H9 (cell line): ENCODE measurements around the gene PDCD7. TPM values are rescaled to one million over a fixed set of nuclear protein-coding genes. Genes with fewer than 3 reads are reported as not detected.

ENCODE experiments used
- DNase-seq: peaks from one replicate; pipeline ENCODE4 v3.0.0-alpha.2; 2017
- H2AFZ ChIP-seq: one replicate; pipeline ENCODE4 v1.6.1; 2013; ENCODE audit warnings: mild to moderate bottlenecking, low read length, control low read depth, moderate library complexity
- H2AK5ac ChIP-seq: 2 replicates; pipeline ENCODE4 v1.6.1; 2013; ENCODE audit warnings: low read length, control low read depth, mixed read lengths; ENCODE audit not compliant: insufficient read length
- H2BK120ac ChIP-seq: one replicate; pipeline ENCODE4 v1.6.1; 2013; ENCODE audit warnings: low read depth, mild to moderate bottlenecking, low read length, control low read depth, inconsistent platforms; ENCODE audit not compliant: poor library complexity, severe bottlenecking
- H2BK12ac ChIP-seq: 2 replicates; pipeline ENCODE4 v1.6.1; 2013; ENCODE audit warnings: low read length, control low read depth, mixed read lengths, low read depth; ENCODE audit not compliant: insufficient read length
- H2BK15ac ChIP-seq: 2 replicates; pipeline ENCODE4 v1.6.1; 2013; ENCODE audit warnings: low read depth, low read length, control low read depth
- H2BK20ac ChIP-seq: one replicate; pipeline ENCODE4 v1.6.1; 2013; ENCODE audit warnings: low read depth, mild to moderate bottlenecking, low read length, control low read depth, inconsistent platforms; ENCODE audit not compliant: poor library complexity, severe bottlenecking
- H2BK5ac ChIP-seq: 2 replicates; pipeline ENCODE4 v1.6.1; 2013; ENCODE audit warnings: low read length, control low read depth, mixed read lengths; ENCODE audit not compliant: insufficient read length
- H3K14ac ChIP-seq: 2 replicates; pipeline ENCODE4 v1.6.1; 2013; ENCODE audit warnings: low read length, control low read depth; ENCODE audit not compliant: insufficient read depth
- H3K18ac ChIP-seq: 2 replicates; pipeline ENCODE4 v1.6.1; 2013; ENCODE audit warnings: low read depth, mild to moderate bottlenecking, mixed read lengths, low read length, control low read depth; ENCODE audit not compliant: insufficient read length
- H3K23ac ChIP-seq: 2 replicates; pipeline ENCODE4 v1.6.1; 2013; ENCODE audit warnings: low read length, control low read depth, mixed read lengths, low read depth; ENCODE audit not compliant: insufficient read length
- H3K23me2 ChIP-seq: 2 replicates; pipeline ENCODE4 v1.6.1; 2013; ENCODE audit warnings: low read depth, mild to moderate bottlenecking, mixed read lengths, low read length, control low read depth; ENCODE audit not compliant: insufficient read length, poor library complexity, severe bottlenecking
- H3K27ac ChIP-seq: 2 replicates; pipeline ENCODE4 v1.5.1; 2013; ENCODE audit warnings: low read length, control low read depth, mixed read lengths, low read depth; ENCODE audit not compliant: insufficient read length
- H3K27me3 ChIP-seq: 2 replicates; pipeline ENCODE4 v1.6.1; 2013; ENCODE audit warnings: low read length, control low read depth, inconsistent platforms; ENCODE audit not compliant: insufficient read depth
- H3K4ac ChIP-seq: 2 replicates; pipeline ENCODE4 v1.6.1; 2013; ENCODE audit warnings: low read depth, mild to moderate bottlenecking, control low read depth, inconsistent platforms, low read length, moderate library complexity
- H3K4me1 ChIP-seq: 2 replicates; pipeline ENCODE4 v1.6.1; 2013; ENCODE audit warnings: low read length, control low read depth, inconsistent platforms; ENCODE audit not compliant: insufficient read depth
- H3K4me2 ChIP-seq: 2 replicates; pipeline ENCODE4 v1.6.1; 2013; ENCODE audit warnings: low read length, control low read depth, mixed read lengths; ENCODE audit not compliant: insufficient read length, insufficient read depth
- H3K56ac ChIP-seq: 2 replicates; pipeline ENCODE4 v1.6.1; 2013; ENCODE audit warnings: low read depth, mild to moderate bottlenecking, mixed read lengths, low read length, control low read depth; ENCODE audit not compliant: insufficient read length
- H3K79me1 ChIP-seq: 2 replicates; pipeline ENCODE4 v1.6.1; 2013; ENCODE audit warnings: low read depth, mild to moderate bottlenecking, moderate library complexity, low read length, control low read depth, inconsistent platforms; ENCODE audit not compliant: insufficient read depth, poor library complexity, severe bottlenecking
- H3K79me2 ChIP-seq: 2 replicates; pipeline ENCODE4 v1.6.1; 2013; ENCODE audit warnings: low read length, control low read depth, inconsistent platforms; ENCODE audit not compliant: insufficient read depth
- H3K9ac ChIP-seq: 2 replicates; pipeline ENCODE4 v1.6.1; 2013; ENCODE audit warnings: low read length, control low read depth, mixed read lengths; ENCODE audit not compliant: insufficient read length; ENCODE audit errors: extremely low read depth
- H3K9me3 ChIP-seq: one replicate; pipeline ENCODE4 v1.6.1; 2013; ENCODE audit warnings: low read depth, low read length, inconsistent platforms; ENCODE audit not compliant: control insufficient read depth
- H3T11ph ChIP-seq: one replicate; pipeline ENCODE4 v1.6.1; 2013; ENCODE audit warnings: mild to moderate bottlenecking, low read length, control low read depth, inconsistent platforms
- H4K20me1 ChIP-seq: one replicate; pipeline ENCODE4 v1.6.1; 2013; ENCODE audit not compliant: control insufficient read depth, insufficient read length, insufficient read depth
- H4K5ac ChIP-seq: 2 replicates; pipeline ENCODE4 v1.6.1; 2013; ENCODE audit warnings: low read depth, mild to moderate bottlenecking, mixed read lengths, low read length, control low read depth; ENCODE audit not compliant: insufficient read length
- H4K8ac ChIP-seq: replicated peaks from 2 replicates; pipeline ENCODE4 v1.6.1; 2013; ENCODE audit warnings: low read length, control low read depth, mixed read lengths, low read depth; ENCODE audit not compliant: insufficient read length
- H4K91ac ChIP-seq: 2 replicates; pipeline ENCODE4 v1.6.1; 2013; ENCODE audit warnings: low read depth, mild to moderate bottlenecking, moderate library complexity, mixed read lengths, low read length, control low read depth; ENCODE audit not compliant: insufficient read length
- H3K27ac Mint-ChIP-seq, 3 experiments: 2 replicates in 2 of 3; 3 replicates in 1 of 3; pipeline ENCODE4 v1.8.0; 2020 to 2021; ENCODE audit warnings: mixed read lengths in 3 of 3, mild to moderate bottlenecking in 1 of 3, moderate library complexity in 1 of 3
- H3K27me3 Mint-ChIP-seq: 2 replicates; pipeline ENCODE4 v1.8.0; 2021; ENCODE audit warnings: low read depth, mild to moderate bottlenecking, moderate library complexity, mixed read lengths
- H3K36me3 Mint-ChIP-seq, 3 experiments: 2 replicates in 2 of 3; 3 replicates in 1 of 3; pipeline ENCODE4 v1.8.0; 2020 to 2021; ENCODE audit warnings: low read depth in 3 of 3, mixed read lengths in 3 of 3; ENCODE audit not compliant: insufficient read depth in 1 of 3
- H3K4me1 Mint-ChIP-seq, 2 experiments: 2 replicates each; pipeline ENCODE4 v1.8.0; 2020; ENCODE audit warnings: mixed read lengths in 2 of 2
- H3K4me3 Mint-ChIP-seq, 2 experiments: 2 replicates in 1 of 2; 3 replicates in 1 of 2; pipeline ENCODE4 v1.8.0; 2020 to 2021; ENCODE audit warnings: mild to moderate bottlenecking in 2 of 2, mixed read lengths in 2 of 2, moderate library complexity in 1 of 2
- H3K9me3 Mint-ChIP-seq, 2 experiments: 2 replicates in 1 of 2; 3 replicates in 1 of 2; pipeline ENCODE4 v1.8.0; 2020; ENCODE audit warnings: mild to moderate bottlenecking in 2 of 2, mixed read lengths in 2 of 2, moderate library complexity in 1 of 2
- CTCF ChIP-seq: fragments of 200-600 bp; sonication (generic); conservative IDR thresholded peaks from 3 replicates; pipeline ENCODE4 v1.8.0; 2021; ENCODE audit warnings: antibody characterized with exemption, mild to moderate bottlenecking
- WGBS: extraction: QIAGEN DNeasy Blood & Tissue Kit; methylation state at CpG from one replicate; pipeline ENCODE4 v1.1.7; 2013; ENCODE audit warnings: missing lambda C conversion rate, low lambda C conversion rate, mixed read lengths; ENCODE audit not compliant: insufficient read length; ENCODE audit errors: extremely low coverage; 5-methylcytosine and 5-hydroxymethylcytosine counted together
- total RNA-seq: library from RNA; stranded (reverse); gene quantifications from 2 replicates; pipeline ENCODE4 v1.2.1, GENCODE V29; 2021

The PDCD7 gene
- total RNA-seq, 1 experiment from 2014 or later: 35.2 TPM

- TF ChIP-seq CTCF: no peak
- Histone ChIP-seq H3K18ac (no peak overlapping the region), H3K14ac (no peak overlapping the region), H3K9ac (no peak overlapping the region), H3K27me3 (no peaks in the 10 kb centered on the region), H3K27ac (no peak overlapping the region), H4K5ac (no peak overlapping the region), H3K4ac (no peak overlapping the region), H3K79me1 (no peaks in the 10 kb centered on the region), H2BK120ac (no peak overlapping the region), H2BK20ac (no peak overlapping the region), H3K9me3 (no peaks in the 10 kb centered on the region), H3T11ph (no peak overlapping the region), H2BK5ac (no peak overlapping the region), H2BK15ac (no peak overlapping the region), H4K8ac (no peak overlapping the region), H2AK5ac (no peak overlapping the region), H3K23ac (no peak overlapping the region), H3K4me2 (no peak overlapping the region), H2BK12ac (no peak overlapping the region), H3K79me2 (no peaks in the 10 kb centered on the region), H3K23me2 (no peaks in the 10 kb centered on the region), H3K56ac (no peak overlapping the region), H2AFZ (no peak overlapping the region), H3K4me1 (no peaks in the 10 kb centered on the region), H4K20me1 (no peaks in the 10 kb centered on the region), H4K91ac (no peak overlapping the region)
- H3K9me3 Mint-ChIP-seq: no peaks in the 10 kb centered on the region
- H3K4me1 Mint-ChIP-seq: peaks cover 3 to 6% of the 10 kb centered on the region in 2 experiments; a peak in 2 of 4 replicates
- DNase-seq: no peak
- no CpG with 5 or more reads among the region's 5 CpGs for WGBS
- H3K4me3 Mint-ChIP-seq: no peak overlapping the region
- H3K36me3 Mint-ChIP-seq: peaks cover 0 to 12% (median 8%) of the 10 kb centered on the region in 3 experiments; a peak in 6 of 7 replicates
- H3K27ac Mint-ChIP-seq: no peak overlapping the region
- no peaks in the 10 kb centered on the region; the same call in 1 of the 2 replicates for H3K27me3 Mint-ChIP-seq
Observed at GRCh38 chr15:65095011-65095746, 38.4 kb downstream of the PDCD7 start.
